NCI-H524 treated with DMSO at 0.1 percent for 48 hours (cell line): Measurements from ENCODE around the gene HCST.
"Not testable (repeated sequence)": the region's sequence is repeated elsewhere in the genome, so short reads cannot be mapped to it uniquely, and the experiment has no call there.

Source experiments
- DNase-seq: peaks from one replicate; lab custom pipeline; 2025; lab: John Stamatoyannopoulos, UW

HCST gene

GRCh38 chr19:35904311-35905068 is 2.2 kb downstream of the HCST start:
- no peak for DNase-seq

- DNase-seq, result no peak
Measured at GRCh38 chr19:35905178-35905727, 2.9 kb downstream of the HCST start.

DNA sequence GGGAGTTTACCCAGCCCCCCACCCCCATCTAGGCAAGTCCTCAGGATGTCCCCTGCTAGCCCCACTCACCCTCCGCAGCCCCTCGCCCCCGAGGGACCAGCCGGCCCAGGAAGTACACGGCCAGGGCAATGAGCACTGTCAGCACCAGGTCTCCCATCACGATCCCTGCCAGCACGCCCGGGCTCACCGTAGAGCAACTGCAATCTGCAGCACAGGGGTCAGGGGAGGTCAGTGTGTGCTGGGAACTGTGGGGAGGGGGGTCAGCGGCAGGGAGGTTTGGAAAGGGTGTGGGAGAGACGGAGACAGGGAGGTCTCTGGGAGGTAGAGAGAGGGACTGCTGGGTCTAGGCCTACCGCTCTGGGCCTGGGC is 5.0 kb downstream of the HCST start:
- no peak for DNase-seq

- DNase-seq, result no peak
Measured at GRCh38 chr19:35908010-35908441, 5.7 kb downstream of the HCST start, which contains the start of gene TYROBP. Gene TYROBP (minus strand): TSS chr19:35908295. CDS start chr19:35908228, 67 bp downstream.

GRCh38 chr19:35908973-35909683 is 6.8 kb downstream of the HCST start:
- no peak for DNase-seq

GRCh38 chr19:35909684-35910035 is 7.3 kb downstream of the HCST start:
- DNase-seq, result no peak

GRCh38 chr19:35910355-35910754 is 8.0 kb downstream of the HCST start:
- not testable (repeated sequence) for DNase-seq

DNA sequence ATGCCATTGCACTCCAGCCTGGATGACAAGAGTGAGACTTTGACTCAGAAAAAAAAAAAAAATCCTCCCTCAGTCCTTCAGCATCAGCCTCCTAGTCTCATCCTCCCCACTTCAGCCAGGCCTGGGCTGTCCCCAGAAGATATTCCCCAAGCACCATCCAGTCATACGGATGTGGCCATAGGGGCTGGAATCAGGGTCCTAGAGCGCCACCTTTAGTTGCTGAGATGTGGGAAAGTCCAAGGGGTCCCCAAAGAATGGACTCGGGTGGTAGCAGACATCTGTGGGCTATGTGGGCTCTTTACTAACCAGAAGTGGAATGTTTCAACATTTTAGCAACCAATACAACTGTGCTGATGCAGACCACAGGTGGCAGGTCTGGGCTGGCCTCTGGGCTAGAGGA is 8.8 kb downstream of the HCST start:
- no peak for DNase-seq

DNA sequence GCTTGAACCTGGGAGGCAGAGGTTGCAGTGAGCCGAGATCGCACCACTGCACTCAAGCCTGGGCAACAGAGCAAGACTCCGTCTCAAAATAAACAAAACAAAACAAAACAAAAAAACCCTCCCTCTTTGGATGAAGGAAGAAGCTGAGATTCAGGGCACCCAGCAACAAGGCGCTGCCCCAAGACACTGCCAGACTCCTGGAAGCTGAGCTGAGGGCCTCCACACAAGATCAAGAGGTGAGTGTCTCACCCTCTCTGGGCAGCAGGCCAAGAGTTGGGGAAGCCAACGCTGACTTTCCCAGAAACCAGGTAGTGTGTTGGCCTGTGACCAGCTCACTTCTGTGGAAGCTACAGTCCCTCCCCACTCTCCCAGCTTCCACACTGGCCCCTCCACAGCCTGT is 9.5 kb downstream of the HCST start:
- DNase-seq, result no peak

GRCh38 chr19:35913589-35913988 is 11.3 kb downstream of the HCST start:
- no peak for DNase-seq

DNA sequence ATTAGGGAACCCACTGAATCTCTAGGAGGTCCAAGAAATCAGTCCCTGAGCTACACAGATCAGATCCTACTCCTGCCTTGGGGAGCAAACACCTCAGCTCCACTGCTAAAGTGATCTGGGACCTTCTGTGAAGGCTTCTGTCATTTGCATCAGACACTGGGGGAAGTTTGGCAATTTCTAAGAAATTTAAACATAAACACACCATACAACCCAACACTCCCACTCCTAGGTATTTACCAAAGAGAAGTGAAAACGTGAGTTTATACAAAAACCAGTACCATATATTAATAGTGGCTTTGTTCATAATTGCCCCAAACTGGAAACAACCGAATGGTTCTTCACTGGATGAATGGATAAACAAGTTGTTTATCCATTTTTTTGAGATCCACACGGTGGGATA is 13.1 kb downstream of the HCST start:
- no peak for DNase-seq

- no peak for DNase-seq
Measured at GRCh38 chr19:35919306-35919705, 17.0 kb downstream of the HCST start.

DNA sequence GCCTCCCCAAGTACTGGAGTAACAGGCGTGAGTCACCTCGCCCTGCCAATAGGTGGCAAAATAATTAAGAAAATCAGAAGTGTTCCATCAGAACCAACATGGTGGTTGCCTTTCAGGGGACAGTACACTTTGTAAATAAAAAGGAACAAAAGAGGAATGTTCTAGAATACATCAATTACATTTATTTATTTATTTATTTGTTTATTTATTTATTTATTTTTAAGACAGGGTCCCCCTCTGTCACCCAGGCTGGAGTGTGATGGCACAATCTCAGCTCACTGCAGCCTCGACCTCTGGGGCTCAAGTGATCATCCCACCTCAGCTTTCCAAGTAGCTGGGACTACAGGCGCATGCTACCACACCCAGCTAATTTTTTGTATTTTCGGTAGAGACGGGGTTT is 18.7 kb downstream of the HCST start:
- no peak for DNase-seq

DNA sequence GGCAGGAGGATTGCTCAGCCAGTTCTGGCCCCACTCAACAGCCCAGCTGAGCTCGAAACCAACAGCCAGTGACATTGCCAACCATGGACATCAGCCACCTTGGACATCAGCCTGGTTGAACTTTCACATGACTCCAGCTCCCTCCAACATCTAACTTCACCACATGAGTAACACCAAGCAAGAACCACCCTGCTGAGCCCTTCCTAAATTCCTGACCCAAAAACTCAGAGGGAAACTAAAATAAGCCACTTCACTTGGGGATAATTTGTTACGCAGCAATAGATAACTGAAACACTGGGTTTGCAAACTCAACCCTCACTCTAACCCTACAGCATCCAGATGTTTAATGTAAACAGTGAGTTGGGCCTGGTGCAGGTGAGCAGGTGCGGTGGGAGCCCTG is 23.2 kb downstream of the HCST start:
- no peak for DNase-seq

- no peak for DNase-seq
Measured at GRCh38 chr19:35928507-35928906, 26.2 kb downstream of the HCST start.

GRCh38 chr19:35929876-35930275 is 27.5 kb downstream of the HCST start:
- no peak for DNase-seq

- DNase-seq, result peak; percentile 99
Measured at GRCh38 chr19:35931161-35931873, 29.0 kb downstream of the HCST start.

DNA sequence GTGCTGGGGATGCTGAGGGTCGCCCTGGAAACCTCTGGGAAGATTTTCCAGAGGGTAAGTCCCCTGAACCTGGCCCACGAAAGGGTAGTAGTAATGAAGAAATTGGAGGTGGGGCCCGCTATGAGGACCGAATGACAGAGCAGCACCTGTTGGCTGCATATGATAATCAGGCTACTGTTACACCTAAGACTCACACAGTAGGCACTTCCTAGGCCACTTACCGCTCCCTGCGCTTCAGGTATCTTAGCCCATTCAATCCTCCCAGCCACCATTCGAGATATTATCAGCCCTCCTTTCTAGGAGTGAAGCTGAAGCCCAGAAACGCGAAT is 29.5 kb downstream of the HCST start:
- DNase-seq, result no peak

DNA sequence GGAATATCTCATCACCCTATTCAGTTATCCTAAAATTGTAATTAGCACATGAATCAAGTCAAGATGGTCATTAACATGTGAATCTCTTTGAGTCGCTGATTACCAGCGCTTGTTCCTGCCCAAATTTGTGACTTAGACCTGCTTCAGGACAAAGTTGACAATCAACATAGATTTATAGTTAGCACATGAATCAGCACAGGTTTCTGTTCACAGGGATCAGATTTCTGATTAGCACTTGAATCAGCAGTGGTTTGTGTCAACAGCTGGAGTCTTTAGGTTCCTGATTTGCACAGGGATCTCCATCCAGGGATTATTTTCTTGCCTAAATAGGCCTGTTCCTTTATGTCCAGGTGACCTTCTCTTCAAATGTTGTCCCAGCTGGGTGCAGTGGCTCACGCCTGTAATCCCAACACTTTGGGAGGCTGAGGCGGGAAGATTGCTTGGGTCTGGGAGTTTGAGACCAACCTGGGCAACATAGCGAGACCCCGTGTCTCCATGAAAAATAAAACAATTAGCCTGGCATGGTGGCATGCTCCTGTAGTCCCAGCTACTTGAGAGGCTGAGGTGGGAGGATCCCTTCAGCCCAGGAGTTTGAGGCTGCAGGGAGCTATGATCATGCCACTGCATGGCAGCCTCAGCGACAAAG is 30.1 kb downstream of the HCST start:
- DNase-seq, result no peak

DNA sequence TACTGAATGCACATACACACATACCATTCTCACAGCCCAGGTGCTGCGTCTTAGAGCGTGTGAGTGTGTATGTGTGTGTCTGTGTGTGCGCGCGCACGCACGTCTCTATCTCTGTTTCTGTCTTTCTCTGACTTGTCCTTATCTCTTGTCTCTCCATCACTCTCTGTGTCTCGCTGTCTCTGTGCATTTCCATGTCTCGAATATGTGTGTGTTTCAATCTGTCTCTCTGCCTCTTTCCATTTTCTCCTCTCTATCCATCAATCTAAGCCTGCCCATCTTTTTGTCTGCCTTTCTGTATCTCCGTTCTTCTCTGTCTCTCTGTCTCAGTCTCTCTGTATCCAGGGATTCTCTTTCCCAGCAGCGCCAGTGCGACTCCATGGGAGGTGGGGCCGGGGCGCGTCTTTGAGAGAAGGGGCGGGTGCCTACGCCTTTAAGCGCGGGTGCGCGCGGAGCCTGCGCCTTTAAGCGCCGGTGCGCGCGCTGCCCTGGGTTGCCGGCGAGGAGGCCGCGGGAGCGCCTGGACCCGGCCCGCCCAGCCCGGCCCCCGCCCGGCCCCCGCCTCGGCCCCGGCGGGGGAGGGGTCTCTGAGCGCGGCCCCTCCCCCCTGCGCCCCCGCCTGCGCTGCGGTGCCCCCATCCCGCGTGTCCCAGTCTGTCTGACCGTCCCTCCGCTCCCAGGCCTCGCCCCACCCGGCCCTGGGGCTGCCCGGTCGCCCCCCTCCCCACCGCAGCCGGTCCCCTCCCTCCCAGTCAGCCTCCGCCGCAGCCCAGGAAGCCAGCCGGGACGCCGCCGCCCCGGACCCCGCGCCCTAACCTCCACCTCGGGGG is 33.8 kb downstream of the HCST start, which contains the start of gene LRFN3:
TSS of gene LRFN3 (plus strand) at position 464 of the 827 bp plus-strand sequence. CDS start 3,052 bp downstream, outside the sequence.
- DNase-seq, result peak; percentile 18

GRCh38 chr19:35936738-35937268 is 34.5 kb downstream of the HCST start:
- DNase-seq, result no peak
